IMR-90 (cell line): ENCODE data around the gene TK2. TPM values are rescaled to one million over a fixed set of nuclear protein-coding genes. Genes with fewer than 3 reads are reported as not detected.

Experiments used
- ATAC-seq: fragments of 200-7000 bp; cut with Tn5 transposase; 2 replicates; pipeline ENCODE4 v1.9.1; 2020; ENCODE audit warnings: low read depth, mild to moderate bottlenecking, moderate library complexity
- BruUV-seq: library from RNA; stranded (reverse); fragments of 400-500 nt; replicated peaks from 2 replicates; lab custom pipeline; 2021; lab: Mats Ljungman, UMichigan
- CTCF ChIA-PET: fragments of 300-600 bp; formaldehyde crosslinking; extraction: SDS; loops from one replicate; lab custom pipeline; 2021; ENCODE audit warnings: antibody characterized with exemption; lab: Yijun Ruan, JAX
- POLR2A ChIA-PET: fragments of 300-600 bp; sonication (Branson Sonifier 250); formaldehyde crosslinking; loops from one replicate; lab custom pipeline; 2022; ENCODE audit warnings: antibody characterized with exemption; ENCODE audit not compliant: unreplicated experiment; lab: Charles Lee
- DNase-seq: peaks from one replicate; pipeline ENCODE4 v3.0.0; 2013
- H2AFZ ChIP-seq: replicated peaks from 2 replicates; pipeline ENCODE3; 2013; ENCODE audit warnings: low read length, mild to moderate bottlenecking; ENCODE audit not compliant: poor library complexity
- H2AK5ac ChIP-seq: 2 replicates; pipeline ENCODE4 v1.6.1; 2013; ENCODE audit warnings: low read depth, low read length, inconsistent platforms
- H2AK9ac ChIP-seq: replicated peaks from 2 replicates; pipeline ENCODE3; 2013; ENCODE audit warnings: mild to moderate bottlenecking, low read depth, low read length, moderate library complexity; ENCODE audit not compliant: poor library complexity
- H2BK120ac ChIP-seq: 2 replicates; pipeline ENCODE4 v1.6.1; 2013; ENCODE audit warnings: low read depth, low read length, inconsistent platforms
- H2BK15ac ChIP-seq: 3 replicates; pipeline ENCODE4 v1.6.1; 2013; ENCODE audit warnings: low read depth, low read length, inconsistent platforms
- H2BK20ac ChIP-seq: 2 replicates; pipeline ENCODE4 v1.6.1; 2013; ENCODE audit warnings: low read depth, mild to moderate bottlenecking, inconsistent platforms, low read length, moderate library complexity
- H2BK5ac ChIP-seq: 2 replicates; pipeline ENCODE4 v1.6.1; 2013; ENCODE audit warnings: mild to moderate bottlenecking, low read depth, low read length, inconsistent platforms; ENCODE audit not compliant: poor library complexity, severe bottlenecking
- H3K14ac ChIP-seq: replicated peaks from 2 replicates; pipeline ENCODE4 v1.6.1; 2013; ENCODE audit warnings: low read depth, low read length, inconsistent platforms
- H3K18ac ChIP-seq: 2 replicates; pipeline ENCODE4 v1.6.1; 2013; ENCODE audit warnings: low read depth, low read length, control low read depth
- H3K23ac ChIP-seq: 2 replicates; pipeline ENCODE4 v1.6.1; 2013; ENCODE audit warnings: low read depth, low read length, inconsistent platforms
- H3K27ac ChIP-seq: 2 replicates; pipeline ENCODE4 v1.5.1; 2013; ENCODE audit warnings: mild to moderate bottlenecking, control low read depth, low read length; ENCODE audit not compliant: insufficient read depth
- H3K27me3 ChIP-seq: 2 replicates; pipeline ENCODE4 v1.6.1; 2013; ENCODE audit warnings: low read length; ENCODE audit not compliant: control insufficient read depth, insufficient read depth
- H3K36me3 ChIP-seq: 2 replicates; pipeline ENCODE4 v1.6.1; 2013; ENCODE audit warnings: low read length, mixed read lengths; ENCODE audit not compliant: control insufficient read depth, insufficient read depth
- H3K4ac ChIP-seq: 2 replicates; pipeline ENCODE4 v1.6.1; 2013; ENCODE audit warnings: low read depth, low read length, inconsistent platforms
- H3K4me1 ChIP-seq: 2 replicates; pipeline ENCODE4 v1.6.1; 2013; ENCODE audit warnings: low read length, mixed read lengths; ENCODE audit not compliant: control insufficient read depth, insufficient read depth
- H3K4me2 ChIP-seq: 2 replicates; pipeline ENCODE4 v1.6.1; 2013; ENCODE audit warnings: low read depth, mild to moderate bottlenecking, control low read depth, low read length, moderate library complexity
- H3K4me3 ChIP-seq: 2 replicates; pipeline ENCODE4 v1.5.1; 2013; ENCODE audit warnings: low read depth, mild to moderate bottlenecking, control low read depth, low read length, moderate library complexity; ENCODE audit not compliant: insufficient read depth
- H3K56ac ChIP-seq: 2 replicates; pipeline ENCODE4 v1.6.1; 2013; ENCODE audit warnings: low read length, inconsistent platforms; ENCODE audit not compliant: insufficient read depth; ENCODE audit errors: extremely low read depth
- H3K79me1 ChIP-seq, 2 experiments: 2 replicates each; pipeline ENCODE4 v1.6.1; 2013; ENCODE audit warnings: low read length in 2 of 2, inconsistent platforms in 1 of 2, low read depth in 1 of 2
- H3K9ac ChIP-seq: 2 replicates; pipeline ENCODE4 v1.6.1; 2013; ENCODE audit warnings: low read depth, low read length, control low read depth
- H3K9me1 ChIP-seq: 2 replicates; pipeline ENCODE4 v1.6.1; 2013; ENCODE audit warnings: low read length, inconsistent platforms; ENCODE audit not compliant: insufficient read depth
- H3K9me3 ChIP-seq: 2 replicates; pipeline ENCODE4 v1.6.1; 2013; ENCODE audit warnings: low read length; ENCODE audit not compliant: control insufficient read depth, insufficient read depth
- H4K20me1 ChIP-seq: 2 replicates; pipeline ENCODE4 v1.6.1; 2013; ENCODE audit warnings: low read length, inconsistent platforms; ENCODE audit not compliant: insufficient read depth
- H4K5ac ChIP-seq: 2 replicates; pipeline ENCODE4 v1.6.1; 2013; ENCODE audit warnings: mild to moderate bottlenecking, low read depth, low read length, control low read depth
- H4K8ac ChIP-seq, 2 experiments: 2 replicates each; pipeline ENCODE4 v1.6.1; 2013; ENCODE audit warnings: low read depth in 2 of 2, low read length in 2 of 2, control low read depth in 1 of 2, inconsistent platforms in 1 of 2
- H4K91ac ChIP-seq: 2 replicates; pipeline ENCODE4 v1.6.1; 2013; ENCODE audit warnings: low read depth, low read length, inconsistent platforms; ENCODE audit not compliant: insufficient read depth
- BHLHE40 ChIP-seq: fragments of 150-350 bp; IDR thresholded peaks from 2 replicates; pipeline ENCODE4 v1.6.1; 2016; ENCODE audit warnings: mild to moderate bottlenecking, low read depth, low read length
- CEBPB ChIP-seq: IDR thresholded peaks from 2 replicates; pipeline ENCODE4 v1.6.1; 2012; ENCODE audit warnings: low read depth, low read length, improper control_type of control experiment
- CHD1 ChIP-seq: IDR thresholded peaks from 2 replicates; pipeline ENCODE4 v1.6.1; 2012; ENCODE audit warnings: low read depth, low read length, improper control_type of control experiment
- FOS ChIP-seq: fragments of 150-350 bp; IDR thresholded peaks from 2 replicates; pipeline ENCODE4 v1.6.1; 2016; ENCODE audit warnings: low read depth, low read length
- MAFK ChIP-seq: IDR thresholded peaks from 2 replicates; pipeline ENCODE4 v1.6.1; 2012; ENCODE audit warnings: low read depth, low read length, improper control_type of control experiment
- MAZ ChIP-seq: IDR thresholded peaks from 2 replicates; pipeline ENCODE4 v1.6.1; 2012; ENCODE audit warnings: low read depth, mild to moderate bottlenecking, low read length, improper control_type of control experiment, moderate library complexity, borderline replicate concordance
- MXI1 ChIP-seq: IDR thresholded peaks from 2 replicates; pipeline ENCODE4 v1.6.1; 2012; ENCODE audit warnings: low read depth, mild to moderate bottlenecking, low read length, moderate library complexity, borderline replicate concordance
- NFE2L2 ChIP-seq: fragments of 150-350 bp; IDR thresholded peaks from 2 replicates; pipeline ENCODE4 v1.6.1; 2016; ENCODE audit warnings: low read depth, mild to moderate bottlenecking, low read length
- POLR2A ChIP-seq: IDR thresholded peaks from 2 replicates; pipeline ENCODE4 v1.6.1; 2012; ENCODE audit warnings: mild to moderate bottlenecking, low read depth, low read length
- RAD21 ChIP-seq: IDR thresholded peaks from 2 replicates; pipeline ENCODE4 v1.6.1; 2012; ENCODE audit warnings: low read length, improper control_type of control experiment
- RCOR1 ChIP-seq: IDR thresholded peaks from 2 replicates; pipeline ENCODE4 v1.6.1; 2012; ENCODE audit warnings: mild to moderate bottlenecking, low read length, improper control_type of control experiment; ENCODE audit not compliant: insufficient replicate concordance
- RFX5 ChIP-seq: IDR thresholded peaks from 2 replicates; pipeline ENCODE4 v1.8.0; 2012; ENCODE audit warnings: low read depth, mild to moderate bottlenecking, low read length, moderate library complexity
- SMC3 ChIP-seq: fragments of 150-350 bp; IDR thresholded peaks from 2 replicates; pipeline ENCODE4 v1.6.1; 2016; ENCODE audit warnings: low read depth, mild to moderate bottlenecking, antibody characterized with exemption, low read length, moderate library complexity
- WGBS, 2 experiments: methylation state at CpG; one replicate each; pipeline versions ENCODE4 v1.1.5 to v1.1.7; 2013; ENCODE audit warnings: missing lambda C conversion rate in 2 of 2; ENCODE audit not compliant: insufficient read length in 1 of 2; ENCODE audit errors: extremely low coverage in 2 of 2; 5-methylcytosine and 5-hydroxymethylcytosine counted together
- dilution Hi-C: fragments of 300-500 bp; cut with HindIII; formaldehyde crosslinking; loops from one replicate; pipeline ENCODE4 v1.14.3; 2018; ENCODE audit warnings: low sequenced_read_pairs; ENCODE audit not compliant: unreplicated experiment
- in situ Hi-C: fragments of 300-500 bp; cut with MboI; formaldehyde crosslinking; loops from 3 replicates; pipeline ENCODE4 v1.14.3; 2019; ENCODE audit warnings: low sequenced_read_pairs, inconsistent platforms, mixed read lengths
- intact Hi-C: fragments of 100-400 bp; cut with micrococcal nuclease; formaldehyde crosslinking; loops from 2 replicates; pipeline ENCODE4 v1.10.0; 2022
- polyA plus RNA-seq, 3 experiments: library from polyadenylated mRNA; depleted of rRNA; stranded (reverse); fragments of >200 nt; gene quantifications; 2 replicates each; pipeline ENCODE4 v1.2.3, GENCODE V29; 2012; ENCODE audit warnings: low replicate concordance in 1 of 3
- total RNA-seq: library from RNA; depleted of rRNA; stranded (reverse); fragments of >200 nt; gene quantifications from 2 replicates; pipeline ENCODE4 v1.2.3, GENCODE V29; 2012
- TF ChIP-seq, protein P1 (sequence below): conservative IDR thresholded peaks from 2 replicates; pipeline ENCODE4 v1.5.1; 2012; ENCODE audit warnings: mild to moderate bottlenecking, low read depth, low read length, improper control_type of control experiment
- TF ChIP-seq, protein P2 (sequence below): fragments of 150-350 bp; IDR thresholded peaks from 2 replicates; pipeline ENCODE4 v1.6.1; 2017; ENCODE audit warnings: mild to moderate bottlenecking, antibody characterized with exemption, low read length, low read depth
- TF ChIP-seq, protein P3 (sequence below): fragments of 150-350 bp; IDR thresholded peaks from 2 replicates; pipeline ENCODE4 v1.6.1; 2016; ENCODE audit warnings: low read depth, mild to moderate bottlenecking, low read length, moderate library complexity, borderline replicate concordance

Gene TK2
- total and polyA plus RNA-seq, 2 of the 4 experiments (the other 2 are of a cell fraction), result 14.7 to 16.5 TPM

DNA sequence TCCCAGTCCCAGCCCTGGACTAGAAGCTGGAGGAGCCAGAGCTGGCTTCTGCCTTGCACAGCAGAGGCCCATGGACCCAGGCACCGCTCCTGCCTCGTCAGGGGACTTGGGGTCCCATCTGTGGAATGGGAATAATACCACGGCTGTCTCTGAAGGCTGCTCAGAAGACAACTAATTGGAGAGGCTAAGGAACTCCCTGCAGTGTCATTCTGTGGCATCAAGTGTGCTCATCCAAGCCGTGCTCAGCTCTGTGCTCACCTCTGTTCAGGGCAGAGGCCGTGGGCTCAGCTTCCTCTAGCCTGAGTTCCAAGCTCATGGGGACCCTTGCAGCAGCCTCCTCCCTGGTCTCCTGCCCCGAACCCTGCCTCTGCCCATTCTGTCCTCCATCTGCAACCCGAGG is 91.1 kb downstream of the TK2 start:
- no peak overlapping the region for H2BK20ac ChIP-seq
- DNase-seq (no peak), ATAC-seq (no peak)
- H3K23ac ChIP-seq, result no peak overlapping the region
- no peak overlapping the region for H3K56ac ChIP-seq
- H3K18ac ChIP-seq, result no peak overlapping the region
- in situ Hi-C loops (no loop called here), intact Hi-C loops (no loop called here), dilution Hi-C loops (no loop called here)
- H3K27me3 ChIP-seq, result peaks cover 55% of the 10 kb centered on the region
- no TSS peak for BruUV-seq
- H2BK15ac ChIP-seq, result no peak overlapping the region
- no peak overlapping the region for H3K27ac ChIP-seq
- no peak overlapping the region for H2AFZ ChIP-seq
- H3K4ac ChIP-seq, result no peak overlapping the region
- no peak overlapping the region for H3K9ac ChIP-seq
- H3K4me2 ChIP-seq, result no peak overlapping the region
- H3K79me1 ChIP-seq, result no peaks in the 10 kb centered on the region
- H4K20me1 ChIP-seq, result no peaks in the 10 kb centered on the region
- no peaks in the 10 kb centered on the region; the same call in 1 of the 2 replicates for H3K9me3 ChIP-seq
- H3K4me1 ChIP-seq, result no peaks in the 10 kb centered on the region
- H2AK9ac ChIP-seq, result no peak overlapping the region
- TF ChIP-seq, protein P1, sequence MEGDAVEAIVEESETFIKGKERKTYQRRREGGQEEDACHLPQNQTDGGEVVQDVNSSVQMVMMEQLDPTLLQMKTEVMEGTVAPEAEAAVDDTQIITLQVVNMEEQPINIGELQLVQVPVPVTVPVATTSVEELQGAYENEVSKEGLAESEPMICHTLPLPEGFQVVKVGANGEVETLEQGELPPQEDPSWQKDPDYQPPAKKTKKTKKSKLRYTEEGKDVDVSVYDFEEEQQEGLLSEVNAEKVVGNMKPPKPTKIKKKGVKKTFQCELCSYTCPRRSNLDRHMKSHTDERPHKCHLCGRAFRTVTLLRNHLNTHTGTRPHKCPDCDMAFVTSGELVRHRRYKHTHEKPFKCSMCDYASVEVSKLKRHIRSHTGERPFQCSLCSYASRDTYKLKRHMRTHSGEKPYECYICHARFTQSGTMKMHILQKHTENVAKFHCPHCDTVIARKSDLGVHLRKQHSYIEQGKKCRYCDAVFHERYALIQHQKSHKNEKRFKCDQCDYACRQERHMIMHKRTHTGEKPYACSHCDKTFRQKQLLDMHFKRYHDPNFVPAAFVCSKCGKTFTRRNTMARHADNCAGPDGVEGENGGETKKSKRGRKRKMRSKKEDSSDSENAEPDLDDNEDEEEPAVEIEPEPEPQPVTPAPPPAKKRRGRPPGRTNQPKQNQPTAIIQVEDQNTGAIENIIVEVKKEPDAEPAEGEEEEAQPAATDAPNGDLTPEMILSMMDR, result no peak
- no peak for TF ChIP-seq MAFK
- TF ChIP-seq SMC3, result no peak
- TF ChIP-seq MXI1, result no peak
- no peak for TF ChIP-seq RAD21
- TF ChIP-seq NFE2L2, result no peak
- no peak for TF ChIP-seq POLR2A
- TF ChIP-seq RFX5, result no peak
- no peak for TF ChIP-seq CEBPB
- TF ChIP-seq FOS, result no peak
- TF ChIP-seq, protein P2, sequence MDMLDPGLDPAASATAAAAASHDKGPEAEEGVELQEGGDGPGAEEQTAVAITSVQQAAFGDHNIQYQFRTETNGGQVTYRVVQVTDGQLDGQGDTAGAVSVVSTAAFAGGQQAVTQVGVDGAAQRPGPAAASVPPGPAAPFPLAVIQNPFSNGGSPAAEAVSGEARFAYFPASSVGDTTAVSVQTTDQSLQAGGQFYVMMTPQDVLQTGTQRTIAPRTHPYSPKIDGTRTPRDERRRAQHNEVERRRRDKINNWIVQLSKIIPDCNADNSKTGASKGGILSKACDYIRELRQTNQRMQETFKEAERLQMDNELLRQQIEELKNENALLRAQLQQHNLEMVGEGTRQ, result no peak
- TF ChIP-seq MAZ, result no peak
- TF ChIP-seq RCOR1, result no peak
- no peak for TF ChIP-seq BHLHE40
- no peak for TF ChIP-seq CHD1
- TF ChIP-seq, protein P3, sequence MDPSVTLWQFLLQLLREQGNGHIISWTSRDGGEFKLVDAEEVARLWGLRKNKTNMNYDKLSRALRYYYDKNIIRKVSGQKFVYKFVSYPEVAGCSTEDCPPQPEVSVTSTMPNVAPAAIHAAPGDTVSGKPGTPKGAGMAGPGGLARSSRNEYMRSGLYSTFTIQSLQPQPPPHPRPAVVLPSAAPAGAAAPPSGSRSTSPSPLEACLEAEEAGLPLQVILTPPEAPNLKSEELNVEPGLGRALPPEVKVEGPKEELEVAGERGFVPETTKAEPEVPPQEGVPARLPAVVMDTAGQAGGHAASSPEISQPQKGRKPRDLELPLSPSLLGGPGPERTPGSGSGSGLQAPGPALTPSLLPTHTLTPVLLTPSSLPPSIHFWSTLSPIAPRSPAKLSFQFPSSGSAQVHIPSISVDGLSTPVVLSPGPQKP, result no peak
- 87% methylated on average over 4 of the region's 7 CpGs; no CpG with 5 or more reads in 1 of the 2 experiments for WGBS, 2 experiments
- H3K9me1 ChIP-seq, result no peaks in the 10 kb centered on the region
- ChIA-PET POLR2A (no interaction called here), CTCF (no interaction called here)
- H3K14ac ChIP-seq, result no peak overlapping the region
- H2AK5ac ChIP-seq, result no peak overlapping the region
- H2BK5ac ChIP-seq, result no peak overlapping the region
- H3K36me3 ChIP-seq, result no peaks in the 10 kb centered on the region
- H4K91ac ChIP-seq, result no peak overlapping the region
- H2BK120ac ChIP-seq, result no peak overlapping the region
- H4K5ac ChIP-seq, result no peak overlapping the region
- H3K4me3 ChIP-seq, result no peak overlapping the region
- H4K8ac ChIP-seq, result no peak overlapping the region
